Trophoblast cell (in vitro differentiated cells and primary cell): ENCODE data around the gene UBQLNL.

Experiments
- DNase-seq, 2 donors: peaks; one replicate each; pipeline ENCODE4 v3.0.0-alpha.2; 2016
- H2AFZ ChIP-seq: 2 replicates; pipeline ENCODE4 v1.6.1; 2013; ENCODE audit warnings: low read length, moderate library complexity, mild to moderate bottlenecking; ENCODE audit not compliant: insufficient read depth, poor library complexity
- H2AK5ac ChIP-seq: 2 replicates; pipeline ENCODE4 v1.6.1; 2013; ENCODE audit warnings: mild to moderate bottlenecking, low read length
- H2BK120ac ChIP-seq: 2 replicates; pipeline ENCODE4 v1.6.1; 2013; ENCODE audit warnings: low read length, mild to moderate bottlenecking, moderate library complexity; ENCODE audit not compliant: insufficient read depth, poor library complexity
- H2BK12ac ChIP-seq: 2 replicates; pipeline ENCODE4 v1.6.1; 2013; ENCODE audit warnings: mild to moderate bottlenecking, low read length, moderate library complexity
- H2BK5ac ChIP-seq: 2 replicates; pipeline ENCODE4 v1.6.1; 2013; ENCODE audit warnings: low read length, low read depth, moderate library complexity, mild to moderate bottlenecking; ENCODE audit not compliant: poor library complexity
- H3K14ac ChIP-seq: 2 replicates; pipeline ENCODE4 v1.6.1; 2013; ENCODE audit warnings: mild to moderate bottlenecking, low read length
- H3K18ac ChIP-seq: 2 replicates; pipeline ENCODE4 v1.6.1; 2013; ENCODE audit warnings: mild to moderate bottlenecking, low read length
- H3K23ac ChIP-seq: 2 replicates; pipeline ENCODE4 v1.6.1; 2013; ENCODE audit warnings: low read length
- H3K27ac ChIP-seq: 2 replicates; pipeline ENCODE4 v1.5.1; 2013; ENCODE audit warnings: low read depth, mild to moderate bottlenecking, inconsistent platforms, low read length, moderate library complexity
- H3K27me3 ChIP-seq: 2 replicates; pipeline ENCODE4 v1.6.1; 2013; ENCODE audit warnings: inconsistent platforms, mild to moderate bottlenecking, low read length, moderate library complexity; ENCODE audit not compliant: insufficient read depth
- H3K36me3 ChIP-seq, 2 experiments: 1 replicate in 1 of 2; 2 replicates in 1 of 2; pipeline ENCODE4 v1.6.1; 2013; ENCODE audit warnings: low read length in 2 of 2, mild to moderate bottlenecking in 2 of 2, moderate library complexity in 1 of 2; ENCODE audit not compliant: insufficient read depth in 2 of 2, control insufficient read depth in 1 of 2
- H3K4ac ChIP-seq: 2 replicates; pipeline ENCODE4 v1.6.1; 2013; ENCODE audit warnings: low read depth, mild to moderate bottlenecking, low read length, moderate library complexity
- H3K4me1 ChIP-seq, 2 experiments: 1 replicate in 1 of 2; 2 replicates in 1 of 2; pipeline ENCODE4 v1.6.1; 2013; ENCODE audit warnings: low read length in 2 of 2, mild to moderate bottlenecking in 2 of 2, moderate library complexity in 1 of 2; ENCODE audit not compliant: insufficient read depth in 2 of 2, control insufficient read depth in 1 of 2
- H3K4me2 ChIP-seq: 2 replicates; pipeline ENCODE4 v1.6.1; 2013; ENCODE audit warnings: inconsistent platforms, mild to moderate bottlenecking, low read length, moderate library complexity
- H3K4me3 ChIP-seq: 2 replicates; pipeline ENCODE4 v1.5.1; 2013; ENCODE audit warnings: mild to moderate bottlenecking, low read depth, low read length, inconsistent platforms
- H3K79me1 ChIP-seq: one replicate; pipeline ENCODE4 v1.6.1; 2013; ENCODE audit warnings: low read length
- H3K79me2 ChIP-seq: 2 replicates; pipeline ENCODE4 v1.6.1; 2013; ENCODE audit warnings: low read length, mild to moderate bottlenecking; ENCODE audit not compliant: control insufficient read depth, insufficient read depth, poor library complexity
- H3K9ac ChIP-seq: 2 replicates; pipeline ENCODE4 v1.6.1; 2013; ENCODE audit warnings: mild to moderate bottlenecking, low read length
- H3K9me3 ChIP-seq: 2 replicates; pipeline ENCODE4 v1.6.1; 2013; ENCODE audit warnings: low read depth, mild to moderate bottlenecking, control low read depth, inconsistent platforms, low read length; ENCODE audit not compliant: insufficient read depth
- H4K12ac ChIP-seq: 2 replicates; pipeline ENCODE4 v1.6.1; 2013; ENCODE audit warnings: low read depth, mild to moderate bottlenecking, low read length, moderate library complexity
- H4K8ac ChIP-seq: 2 replicates; pipeline ENCODE4 v1.6.1; 2013; ENCODE audit warnings: low read depth, mild to moderate bottlenecking, low read length, moderate library complexity
- H4K91ac ChIP-seq: one replicate; pipeline ENCODE4 v1.6.1; 2013; ENCODE audit warnings: low read depth, mild to moderate bottlenecking, low read length, moderate library complexity
- WGBS: extraction: QIAGEN DNeasy Blood & Tissue Kit; methylation state at CpG from one replicate; pipeline ENCODE4 v1.1.7; 2013; ENCODE audit warnings: missing lambda C conversion rate; ENCODE audit not compliant: insufficient read length, insufficient coverage; ENCODE audit errors: extremely low coverage; 5-methylcytosine and 5-hydroxymethylcytosine counted together

UBQLNL gene

DNA sequence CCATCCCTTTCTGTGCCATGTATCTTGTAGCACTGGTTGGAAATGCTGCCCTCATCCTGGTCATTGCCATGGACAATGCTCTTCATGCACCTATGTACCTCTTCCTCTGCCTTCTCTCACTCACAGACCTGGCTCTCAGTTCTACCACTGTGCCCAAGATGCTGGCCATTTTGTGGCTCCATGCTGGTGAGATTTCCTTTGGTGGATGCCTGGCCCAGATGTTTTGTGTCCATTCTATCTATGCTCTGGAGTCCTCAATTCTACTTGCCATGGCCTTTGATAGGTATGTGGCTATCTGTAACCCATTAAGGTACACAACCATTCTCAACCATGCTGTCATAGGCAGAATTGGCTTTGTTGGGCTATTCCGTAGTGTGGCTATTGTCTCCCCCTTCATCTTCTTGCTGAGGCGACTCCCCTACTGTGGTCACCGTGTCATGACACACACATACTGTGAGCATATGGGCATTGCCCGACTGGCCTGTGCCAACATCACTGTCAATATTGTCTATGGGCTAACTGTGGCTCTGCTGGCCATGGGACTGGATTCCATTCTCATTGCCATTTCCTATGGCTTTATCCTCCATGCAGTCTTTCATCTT is 27.6 kb downstream of the UBQLNL start:
- H3K9ac ChIP-seq: no peak overlapping the region
- no peak for DNase-seq
- H3K23ac ChIP-seq: no peak overlapping the region
- H3K27ac ChIP-seq: no peak overlapping the region
- no peak overlapping the region for H4K8ac ChIP-seq
- H3K27me3 ChIP-seq: no peaks in the 10 kb centered on the region
- no peak overlapping the region for H3K14ac ChIP-seq
- H3K79me1 ChIP-seq: no peaks in the 10 kb centered on the region
- H2BK5ac ChIP-seq: no peak overlapping the region
- no peak overlapping the region for H2BK12ac ChIP-seq
- no peaks in the 10 kb centered on the region for H3K4me1 ChIP-seq
- H3K79me2 ChIP-seq: no peaks in the 10 kb centered on the region
- H2BK120ac ChIP-seq: no peak overlapping the region
- H3K36me3 ChIP-seq: no peaks in the 10 kb centered on the region
- no peak overlapping the region for H3K4me3 ChIP-seq
- no peak overlapping the region for H4K12ac ChIP-seq
- H3K4ac ChIP-seq: no peak overlapping the region
- no peak overlapping the region for H2AFZ ChIP-seq
- H3K9me3 ChIP-seq: no peaks in the 10 kb centered on the region
- no CpG with 5 or more reads among the region's 4 CpGs for WGBS
- H3K4me2 ChIP-seq: no peak overlapping the region
- no peak overlapping the region for H3K18ac ChIP-seq
- no peak overlapping the region for H2AK5ac ChIP-seq
- no peak overlapping the region for H4K91ac ChIP-seq

DNA sequence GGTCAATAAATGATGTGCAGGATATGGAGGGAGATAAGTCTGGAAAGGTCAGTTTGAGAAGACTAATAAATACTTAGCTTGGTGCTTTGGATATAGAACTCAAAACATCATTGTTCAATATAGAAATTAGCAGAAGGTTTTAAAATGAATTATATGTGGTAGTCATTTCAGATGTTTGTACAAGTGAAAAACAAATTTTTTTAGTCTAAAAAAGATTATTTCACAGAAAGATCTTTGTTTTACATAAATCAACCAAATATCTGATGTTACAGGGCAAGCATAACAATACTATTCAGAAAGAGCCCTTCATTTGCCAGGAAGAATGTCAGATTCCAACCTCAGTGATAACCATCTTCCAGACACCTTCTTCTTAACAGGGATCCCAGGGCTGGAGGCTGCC is 28.1 kb downstream of the UBQLNL start, which contains the start of gene OR52D1:
Gene OR52D1, plus strand, starts transcription at position 301 of the 400 bp plus-strand sequence. Its CDS starts 22 bp downstream, at position 323.
- H3K79me2 ChIP-seq: no peaks in the 10 kb centered on the region
- no peak within 1 kb of the TSS for H4K12ac ChIP-seq
- no peak within 1 kb of the TSS for H3K23ac ChIP-seq
- H3K4me3 ChIP-seq: no peak within 1 kb of the TSS
- no peak within 1 kb of the TSS for H3K9ac ChIP-seq
- H2BK5ac ChIP-seq: no peak within 1 kb of the TSS
- H3K79me1 ChIP-seq: no peaks in the 10 kb centered on the region
- no peak for DNase-seq
- no peak within 1 kb of the TSS for H3K4me2 ChIP-seq
- H2AK5ac ChIP-seq: no peak within 1 kb of the TSS
- no peak within 1 kb of the TSS for H2BK12ac ChIP-seq
- H3K4me1 ChIP-seq: no peaks in the 10 kb centered on the region
- no peak within 1 kb of the TSS for H2AFZ ChIP-seq
- no peaks in the 10 kb centered on the region for H3K27me3 ChIP-seq
- H3K4ac ChIP-seq: no peak within 1 kb of the TSS
- no peaks in the 10 kb centered on the region for H3K9me3 ChIP-seq
- H3K36me3 ChIP-seq: no peaks in the 10 kb centered on the region
- no peak within 1 kb of the TSS for H2BK120ac ChIP-seq
- no peak within 1 kb of the TSS for H3K14ac ChIP-seq
- H3K27ac ChIP-seq: no peak within 1 kb of the TSS
- H3K18ac ChIP-seq: no peak within 1 kb of the TSS
- H4K91ac ChIP-seq: no peak within 1 kb of the TSS
- no peak within 1 kb of the TSS for H4K8ac ChIP-seq

DNA sequence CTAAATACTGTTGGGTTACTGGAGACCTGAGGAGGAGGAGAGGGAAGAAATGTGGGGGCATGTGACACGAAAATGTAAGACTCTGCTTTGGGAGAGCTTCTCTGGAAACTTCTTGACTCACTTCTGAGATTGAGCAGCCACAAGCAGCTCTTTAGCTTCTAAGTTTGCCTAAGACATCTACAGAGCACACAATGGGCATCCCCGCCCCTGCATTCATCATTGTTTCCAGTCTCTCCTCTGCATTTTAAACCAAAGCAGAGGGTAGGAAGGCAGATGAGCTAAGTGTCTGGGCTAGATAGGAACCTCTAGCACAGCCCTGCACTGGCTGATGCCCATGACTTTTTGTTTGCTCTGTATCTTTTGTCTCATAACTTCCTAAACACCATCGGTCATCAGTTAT is 30.1 kb downstream of the UBQLNL start:
- Histone ChIP-seq H4K91ac (no peak overlapping the region), H3K18ac (no peak overlapping the region), H3K36me3 (no peaks in the 10 kb centered on the region), H2AK5ac (no peak overlapping the region), H3K27me3 (no peaks in the 10 kb centered on the region), H3K23ac (no peak overlapping the region), H3K4me3 (no peak overlapping the region), H3K4ac (no peak overlapping the region), H2AFZ (no peak overlapping the region), H4K12ac (no peak overlapping the region), H3K79me2 (no peaks in the 10 kb centered on the region), H3K4me2 (no peak overlapping the region), H3K79me1 (no peaks in the 10 kb centered on the region), H3K14ac (no peak overlapping the region), H3K27ac (no peak overlapping the region), H2BK12ac (no peak overlapping the region), H2BK120ac (no peak overlapping the region), H3K9me3 (no peaks in the 10 kb centered on the region), H3K9ac (no peak overlapping the region), H3K4me1 (no peaks in the 10 kb centered on the region), H2BK5ac (no peak overlapping the region), H4K8ac (no peak overlapping the region)
- no peak for DNase-seq
- no CpG with 5 or more reads among the region's 3 CpGs for WGBS

DNA sequence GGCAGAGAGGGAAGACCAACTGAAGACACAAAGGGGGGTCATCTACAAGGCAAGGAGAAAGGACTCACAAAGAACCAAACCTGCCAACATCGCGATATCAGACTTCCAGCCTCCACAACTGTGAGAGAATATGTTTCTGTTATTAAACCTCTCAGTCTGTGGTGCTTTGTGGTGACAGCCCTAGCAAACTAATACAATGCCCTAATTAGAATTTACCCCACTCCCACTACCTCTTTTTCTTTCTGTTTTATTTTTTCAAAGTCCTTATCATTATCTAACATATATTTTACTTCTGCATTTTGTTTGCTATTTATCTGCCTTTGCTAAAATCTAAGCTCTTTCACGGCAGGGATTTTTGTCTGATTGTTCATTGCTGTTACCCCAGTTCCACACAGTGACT is 30.5 kb downstream of the UBQLNL start:
- Histone ChIP-seq H2BK120ac (no peak overlapping the region), H3K23ac (no peak overlapping the region), H3K79me1 (no peaks in the 10 kb centered on the region), H3K4me2 (no peak overlapping the region), H4K8ac (no peak overlapping the region), H4K12ac (no peak overlapping the region), H3K14ac (no peak overlapping the region), H3K36me3 (no peaks in the 10 kb centered on the region), H2AK5ac (no peak overlapping the region), H3K79me2 (no peaks in the 10 kb centered on the region), H2BK5ac (no peak overlapping the region), H3K27ac (no peak overlapping the region), H3K4me1 (no peaks in the 10 kb centered on the region), H4K91ac (no peak overlapping the region), H3K4ac (no peak overlapping the region), H3K9ac (no peak overlapping the region), H3K9me3 (no peaks in the 10 kb centered on the region), H3K18ac (no peak overlapping the region), H3K4me3 (no peak overlapping the region), H3K27me3 (no peaks in the 10 kb centered on the region), H2AFZ (no peak overlapping the region), H2BK12ac (no peak overlapping the region)
- WGBS: no CpG with 5 or more reads among the region's 3 CpGs
- DNase-seq: no peak
